H9 (cell line): ENCODE data around the gene PDE4B. TPM values are rescaled to one million over a fixed set of nuclear protein-coding genes. Genes with fewer than 3 reads are reported as not detected.

Experiments used
- DNase-seq: peaks from one replicate; pipeline ENCODE4 v3.0.0-alpha.2; 2017
- H2AFZ ChIP-seq: one replicate; pipeline ENCODE4 v1.6.1; 2013; ENCODE audit warnings: mild to moderate bottlenecking, low read length, control low read depth, moderate library complexity
- H2AK5ac ChIP-seq: 2 replicates; pipeline ENCODE4 v1.6.1; 2013; ENCODE audit warnings: low read length, control low read depth, mixed read lengths; ENCODE audit not compliant: insufficient read length
- H2BK120ac ChIP-seq: one replicate; pipeline ENCODE4 v1.6.1; 2013; ENCODE audit warnings: low read depth, mild to moderate bottlenecking, low read length, control low read depth, inconsistent platforms; ENCODE audit not compliant: poor library complexity, severe bottlenecking
- H2BK12ac ChIP-seq: 2 replicates; pipeline ENCODE4 v1.6.1; 2013; ENCODE audit warnings: low read length, control low read depth, mixed read lengths, low read depth; ENCODE audit not compliant: insufficient read length
- H2BK15ac ChIP-seq: 2 replicates; pipeline ENCODE4 v1.6.1; 2013; ENCODE audit warnings: low read depth, low read length, control low read depth
- H2BK20ac ChIP-seq: one replicate; pipeline ENCODE4 v1.6.1; 2013; ENCODE audit warnings: low read depth, mild to moderate bottlenecking, low read length, control low read depth, inconsistent platforms; ENCODE audit not compliant: poor library complexity, severe bottlenecking
- H2BK5ac ChIP-seq: 2 replicates; pipeline ENCODE4 v1.6.1; 2013; ENCODE audit warnings: low read length, control low read depth, mixed read lengths; ENCODE audit not compliant: insufficient read length
- H3K14ac ChIP-seq: 2 replicates; pipeline ENCODE4 v1.6.1; 2013; ENCODE audit warnings: low read length, control low read depth; ENCODE audit not compliant: insufficient read depth
- H3K18ac ChIP-seq: 2 replicates; pipeline ENCODE4 v1.6.1; 2013; ENCODE audit warnings: low read depth, mild to moderate bottlenecking, mixed read lengths, low read length, control low read depth; ENCODE audit not compliant: insufficient read length
- H3K23ac ChIP-seq: 2 replicates; pipeline ENCODE4 v1.6.1; 2013; ENCODE audit warnings: low read length, control low read depth, mixed read lengths, low read depth; ENCODE audit not compliant: insufficient read length
- H3K23me2 ChIP-seq: 2 replicates; pipeline ENCODE4 v1.6.1; 2013; ENCODE audit warnings: low read depth, mild to moderate bottlenecking, mixed read lengths, low read length, control low read depth; ENCODE audit not compliant: insufficient read length, poor library complexity, severe bottlenecking
- H3K27ac ChIP-seq: 2 replicates; pipeline ENCODE4 v1.5.1; 2013; ENCODE audit warnings: low read length, control low read depth, mixed read lengths, low read depth; ENCODE audit not compliant: insufficient read length
- H3K27me3 ChIP-seq: 2 replicates; pipeline ENCODE4 v1.6.1; 2013; ENCODE audit warnings: low read length, control low read depth, inconsistent platforms; ENCODE audit not compliant: insufficient read depth
- H3K4ac ChIP-seq: 2 replicates; pipeline ENCODE4 v1.6.1; 2013; ENCODE audit warnings: low read depth, mild to moderate bottlenecking, control low read depth, inconsistent platforms, low read length, moderate library complexity
- H3K4me1 ChIP-seq: 2 replicates; pipeline ENCODE4 v1.6.1; 2013; ENCODE audit warnings: low read length, control low read depth, inconsistent platforms; ENCODE audit not compliant: insufficient read depth
- H3K4me2 ChIP-seq: 2 replicates; pipeline ENCODE4 v1.6.1; 2013; ENCODE audit warnings: low read length, control low read depth, mixed read lengths; ENCODE audit not compliant: insufficient read length, insufficient read depth
- H3K56ac ChIP-seq: 2 replicates; pipeline ENCODE4 v1.6.1; 2013; ENCODE audit warnings: low read depth, mild to moderate bottlenecking, mixed read lengths, low read length, control low read depth; ENCODE audit not compliant: insufficient read length
- H3K79me1 ChIP-seq: 2 replicates; pipeline ENCODE4 v1.6.1; 2013; ENCODE audit warnings: low read depth, mild to moderate bottlenecking, moderate library complexity, low read length, control low read depth, inconsistent platforms; ENCODE audit not compliant: insufficient read depth, poor library complexity, severe bottlenecking
- H3K79me2 ChIP-seq: 2 replicates; pipeline ENCODE4 v1.6.1; 2013; ENCODE audit warnings: low read length, control low read depth, inconsistent platforms; ENCODE audit not compliant: insufficient read depth
- H3K9ac ChIP-seq: 2 replicates; pipeline ENCODE4 v1.6.1; 2013; ENCODE audit warnings: low read length, control low read depth, mixed read lengths; ENCODE audit not compliant: insufficient read length; ENCODE audit errors: extremely low read depth
- H3K9me3 ChIP-seq: one replicate; pipeline ENCODE4 v1.6.1; 2013; ENCODE audit warnings: low read depth, low read length, inconsistent platforms; ENCODE audit not compliant: control insufficient read depth
- H3T11ph ChIP-seq: one replicate; pipeline ENCODE4 v1.6.1; 2013; ENCODE audit warnings: mild to moderate bottlenecking, low read length, control low read depth, inconsistent platforms
- H4K20me1 ChIP-seq: one replicate; pipeline ENCODE4 v1.6.1; 2013; ENCODE audit not compliant: control insufficient read depth, insufficient read length, insufficient read depth
- H4K5ac ChIP-seq: 2 replicates; pipeline ENCODE4 v1.6.1; 2013; ENCODE audit warnings: low read depth, mild to moderate bottlenecking, mixed read lengths, low read length, control low read depth; ENCODE audit not compliant: insufficient read length
- H4K8ac ChIP-seq: replicated peaks from 2 replicates; pipeline ENCODE4 v1.6.1; 2013; ENCODE audit warnings: low read length, control low read depth, mixed read lengths, low read depth; ENCODE audit not compliant: insufficient read length
- H4K91ac ChIP-seq: 2 replicates; pipeline ENCODE4 v1.6.1; 2013; ENCODE audit warnings: low read depth, mild to moderate bottlenecking, moderate library complexity, mixed read lengths, low read length, control low read depth; ENCODE audit not compliant: insufficient read length
- H3K27ac Mint-ChIP-seq, 3 experiments: 2 replicates in 2 of 3; 3 replicates in 1 of 3; pipeline ENCODE4 v1.8.0; 2020 to 2021; ENCODE audit warnings: mixed read lengths in 3 of 3, mild to moderate bottlenecking in 1 of 3, moderate library complexity in 1 of 3
- H3K27me3 Mint-ChIP-seq: 2 replicates; pipeline ENCODE4 v1.8.0; 2021; ENCODE audit warnings: low read depth, mild to moderate bottlenecking, moderate library complexity, mixed read lengths
- H3K36me3 Mint-ChIP-seq, 3 experiments: 2 replicates in 2 of 3; 3 replicates in 1 of 3; pipeline ENCODE4 v1.8.0; 2020 to 2021; ENCODE audit warnings: low read depth in 3 of 3, mixed read lengths in 3 of 3; ENCODE audit not compliant: insufficient read depth in 1 of 3
- H3K4me1 Mint-ChIP-seq, 2 experiments: 2 replicates each; pipeline ENCODE4 v1.8.0; 2020; ENCODE audit warnings: mixed read lengths in 2 of 2
- H3K4me3 Mint-ChIP-seq, 2 experiments: 2 replicates in 1 of 2; 3 replicates in 1 of 2; pipeline ENCODE4 v1.8.0; 2020 to 2021; ENCODE audit warnings: mild to moderate bottlenecking in 2 of 2, mixed read lengths in 2 of 2, moderate library complexity in 1 of 2
- H3K9me3 Mint-ChIP-seq, 2 experiments: 2 replicates in 1 of 2; 3 replicates in 1 of 2; pipeline ENCODE4 v1.8.0; 2020; ENCODE audit warnings: mild to moderate bottlenecking in 2 of 2, mixed read lengths in 2 of 2, moderate library complexity in 1 of 2
- CTCF ChIP-seq: fragments of 200-600 bp; sonication (generic); conservative IDR thresholded peaks from 3 replicates; pipeline ENCODE4 v1.8.0; 2021; ENCODE audit warnings: antibody characterized with exemption, mild to moderate bottlenecking
- WGBS: extraction: QIAGEN DNeasy Blood & Tissue Kit; methylation state at CpG from one replicate; pipeline ENCODE4 v1.1.7; 2013; ENCODE audit warnings: missing lambda C conversion rate, low lambda C conversion rate, mixed read lengths; ENCODE audit not compliant: insufficient read length; ENCODE audit errors: extremely low coverage; 5-methylcytosine and 5-hydroxymethylcytosine counted together
- total RNA-seq: library from RNA; stranded (reverse); gene quantifications from 2 replicates; pipeline ENCODE4 v1.2.1, GENCODE V29; 2021

The PDE4B gene
- total RNA-seq, 1 experiment from 2014 or later, result 19.8 TPM

- Histone ChIP-seq H3K23ac (no peak overlapping the region), H4K20me1 (no peaks in the 10 kb centered on the region), H4K5ac (no peak overlapping the region), H3K4ac (no peak overlapping the region), H3K27ac (no peak overlapping the region), H3K9ac (no peak overlapping the region), H2BK12ac (no peak overlapping the region), H2AFZ (no peak overlapping the region), H2BK120ac (no peak overlapping the region), H3T11ph (no peak overlapping the region), H3K18ac (no peak overlapping the region), H2BK15ac (no peak overlapping the region), H3K79me1 (no peaks in the 10 kb centered on the region), H3K9me3 (no peaks in the 10 kb centered on the region), H2AK5ac (no peak overlapping the region), H3K79me2 (no peaks in the 10 kb centered on the region), H4K8ac (no peak overlapping the region), H4K91ac (no peak overlapping the region), H3K4me2 (no peak overlapping the region), H3K23me2 (no peaks in the 10 kb centered on the region), H3K4me1 (no peaks in the 10 kb centered on the region), H2BK5ac (no peak overlapping the region), H3K14ac (no peak overlapping the region), H3K27me3 (no peaks in the 10 kb centered on the region), H3K56ac (no peak overlapping the region), H2BK20ac (no peak overlapping the region)
- Mint-ChIP-seq H3K36me3 (no peaks in the 10 kb centered on the region), H3K4me3 (no peak overlapping the region), H3K9me3 (no peaks in the 10 kb centered on the region), H3K27ac (no peak overlapping the region), H3K4me1 (no peaks in the 10 kb centered on the region), H3K27me3 (no peaks in the 10 kb centered on the region)
- WGBS, result no CpG with 5 or more reads among the region's 4 CpGs
- DNase-seq, result no peak
- TF ChIP-seq CTCF, result no peak
Measured at GRCh38 chr1:66305927-66306326, 513.2 kb downstream of the PDE4B start.
